Measurements from ENCODE around the gene SETD7.

DNA sequence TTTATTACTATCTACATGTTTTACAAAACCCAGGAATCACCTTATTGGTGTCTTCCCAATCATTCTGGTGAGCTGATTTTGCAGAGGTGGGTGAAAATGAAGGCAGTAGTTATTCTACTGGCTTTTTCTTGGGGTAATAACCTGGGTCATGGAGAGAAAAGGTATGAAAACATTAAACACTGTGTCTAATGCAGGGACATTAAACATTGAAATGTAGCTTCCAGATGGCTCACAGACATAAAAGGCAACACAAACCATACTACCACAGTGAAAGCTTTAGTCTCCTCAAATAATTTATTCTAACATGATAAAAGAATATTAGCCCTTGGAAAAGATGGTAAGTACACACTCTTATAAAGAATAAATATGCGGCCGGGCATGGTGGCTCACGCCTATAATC is 8.0 kb downstream of the SETD7 start:
- TF ChIP-seq, protein P1, sequence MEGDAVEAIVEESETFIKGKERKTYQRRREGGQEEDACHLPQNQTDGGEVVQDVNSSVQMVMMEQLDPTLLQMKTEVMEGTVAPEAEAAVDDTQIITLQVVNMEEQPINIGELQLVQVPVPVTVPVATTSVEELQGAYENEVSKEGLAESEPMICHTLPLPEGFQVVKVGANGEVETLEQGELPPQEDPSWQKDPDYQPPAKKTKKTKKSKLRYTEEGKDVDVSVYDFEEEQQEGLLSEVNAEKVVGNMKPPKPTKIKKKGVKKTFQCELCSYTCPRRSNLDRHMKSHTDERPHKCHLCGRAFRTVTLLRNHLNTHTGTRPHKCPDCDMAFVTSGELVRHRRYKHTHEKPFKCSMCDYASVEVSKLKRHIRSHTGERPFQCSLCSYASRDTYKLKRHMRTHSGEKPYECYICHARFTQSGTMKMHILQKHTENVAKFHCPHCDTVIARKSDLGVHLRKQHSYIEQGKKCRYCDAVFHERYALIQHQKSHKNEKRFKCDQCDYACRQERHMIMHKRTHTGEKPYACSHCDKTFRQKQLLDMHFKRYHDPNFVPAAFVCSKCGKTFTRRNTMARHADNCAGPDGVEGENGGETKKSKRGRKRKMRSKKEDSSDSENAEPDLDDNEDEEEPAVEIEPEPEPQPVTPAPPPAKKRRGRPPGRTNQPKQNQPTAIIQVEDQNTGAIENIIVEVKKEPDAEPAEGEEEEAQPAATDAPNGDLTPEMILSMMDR (IDR thresholded peaks at IDR 0.05) = no peak
- no peak for TF ChIP-seq POLR2A (IDR thresholded peaks at IDR 0.05)

Data from esophagus squamous epithelium (tissue), 4 donors.